H1 (cell line): ENCODE measurements around the gene TET2.

ENCODE experiments used
- ATF2 ChIP-seq: IDR thresholded peaks from 2 replicates; pipeline ENCODE4 v1.6.1; 2012; ENCODE audit warnings: low read length, inconsistent platforms
- CEBPB ChIP-seq: IDR thresholded peaks from 2 replicates; pipeline ENCODE4 v1.6.1; 2012; ENCODE audit warnings: low read depth, low read length
- CHD2 ChIP-seq: IDR thresholded peaks from 2 replicates; pipeline ENCODE4 v1.6.1; 2012; ENCODE audit warnings: low read length, improper control_type of control experiment
- GABPA ChIP-seq: IDR thresholded peaks from 2 replicates; pipeline ENCODE4 v1.6.1; 2011; ENCODE audit warnings: mild to moderate bottlenecking, low read length, moderate library complexity, borderline replicate concordance; ENCODE audit not compliant: insufficient read depth
- GTF2F1 ChIP-seq: IDR thresholded peaks from 2 replicates; pipeline ENCODE4 v1.6.1; 2012; ENCODE audit warnings: low read depth, low read length, improper control_type of control experiment, borderline replicate concordance
- MAX ChIP-seq: IDR thresholded peaks from 2 replicates; pipeline ENCODE4 v1.6.1; 2012; ENCODE audit warnings: inconsistent platforms
- PHF8 ChIP-seq: fragments of 200-600 bp; sonication (generic); conservative IDR thresholded peaks from 2 replicates; pipeline ENCODE4 v1.7.1; 2012; ENCODE audit warnings: low read depth, mild to moderate bottlenecking, inconsistent platforms, low read length, moderate library complexity
- POLR2A ChIP-seq, 2 experiments: IDR thresholded peaks; 1 replicate in 1 of 2; 2 replicates in 1 of 2; pipeline ENCODE4 v1.6.1; 2011; ENCODE audit warnings: low read depth in 2 of 2, low read length in 2 of 2, mild to moderate bottlenecking in 2 of 2; ENCODE audit errors: control extremely low read depth in 1 of 2
- TAF1 ChIP-seq: IDR thresholded peaks from 2 replicates; pipeline ENCODE4 v1.6.1; 2011; ENCODE audit warnings: mild to moderate bottlenecking, low read depth, low read length
- TF ChIP-seq, protein P1 (sequence below), 3 experiments: IDR thresholded peaks; 1 replicate in 2 of 3; 2 replicates in 1 of 3; pipeline versions ENCODE4 v1.5.1 to v1.6.1; 2011; ENCODE audit warnings: low read length in 3 of 3, mild to moderate bottlenecking in 3 of 3, inconsistent platforms in 2 of 3, low read depth in 1 of 3, moderate library complexity in 1 of 3; ENCODE audit not compliant: insufficient read depth in 1 of 3; ENCODE audit errors: control extremely low read depth in 1 of 3
- TF ChIP-seq, protein P2 (sequence below): IDR thresholded peaks from 2 replicates; pipeline ENCODE4 v1.6.1; 2011; ENCODE audit warnings: low read depth, mild to moderate bottlenecking, low read length; ENCODE audit not compliant: insufficient read depth

GRCh38 chr4:105248613-105249012 lies 101.9 kb downstream of the TET2 start:
- TF ChIP-seq, protein P1, sequence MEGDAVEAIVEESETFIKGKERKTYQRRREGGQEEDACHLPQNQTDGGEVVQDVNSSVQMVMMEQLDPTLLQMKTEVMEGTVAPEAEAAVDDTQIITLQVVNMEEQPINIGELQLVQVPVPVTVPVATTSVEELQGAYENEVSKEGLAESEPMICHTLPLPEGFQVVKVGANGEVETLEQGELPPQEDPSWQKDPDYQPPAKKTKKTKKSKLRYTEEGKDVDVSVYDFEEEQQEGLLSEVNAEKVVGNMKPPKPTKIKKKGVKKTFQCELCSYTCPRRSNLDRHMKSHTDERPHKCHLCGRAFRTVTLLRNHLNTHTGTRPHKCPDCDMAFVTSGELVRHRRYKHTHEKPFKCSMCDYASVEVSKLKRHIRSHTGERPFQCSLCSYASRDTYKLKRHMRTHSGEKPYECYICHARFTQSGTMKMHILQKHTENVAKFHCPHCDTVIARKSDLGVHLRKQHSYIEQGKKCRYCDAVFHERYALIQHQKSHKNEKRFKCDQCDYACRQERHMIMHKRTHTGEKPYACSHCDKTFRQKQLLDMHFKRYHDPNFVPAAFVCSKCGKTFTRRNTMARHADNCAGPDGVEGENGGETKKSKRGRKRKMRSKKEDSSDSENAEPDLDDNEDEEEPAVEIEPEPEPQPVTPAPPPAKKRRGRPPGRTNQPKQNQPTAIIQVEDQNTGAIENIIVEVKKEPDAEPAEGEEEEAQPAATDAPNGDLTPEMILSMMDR (IDR thresholded peaks at IDR 0.05; ENCODE audit: control extremely low read depth in 1 of 3, insufficient read depth in 1 of 3, low read depth in 1 of 3, low read length in 3 of 3): no peak
- TF ChIP-seq PHF8 (no peak), GABPA (no peak), ATF2 (no peak), MAX (no peak), POLR2A (IDR thresholded peaks at IDR 0.05; ENCODE audit: control extremely low read depth in 1 of 2, low read depth in 2 of 2, low read length in 2 of 2) (no peak), CEBPB (no peak), CHD2 (no peak), TAF1 (no peak), GTF2F1 (no peak)
- TF ChIP-seq, protein P2, sequence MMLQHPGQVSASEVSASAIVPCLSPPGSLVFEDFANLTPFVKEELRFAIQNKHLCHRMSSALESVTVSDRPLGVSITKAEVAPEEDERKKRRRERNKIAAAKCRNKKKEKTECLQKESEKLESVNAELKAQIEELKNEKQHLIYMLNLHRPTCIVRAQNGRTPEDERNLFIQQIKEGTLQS: no peak
